Measurements from ENCODE around the gene AGBL4. TPM values are rescaled to one million over a fixed set of nuclear protein-coding genes. Genes with fewer than 3 reads are reported as not detected.

Gene AGBL4
- total and polyA plus RNA-seq, 9 of the 15 experiments (the other 6 are each of a cell fraction or from before 2014, with no cell fraction given): 0.11 TPM; not detected in 7

- TF ChIP-seq ZNF318 (IDR thresholded peaks at IDR 0.05; ENCODE audit: borderline replicate concordance in 1 of 2, low read depth in 1 of 2) (no peak), MBD1 (CRISPR knock-in tag; IDR thresholded peaks at IDR 0.05) (no peak)
Observed at GRCh38 chr1:48735796-48736195, 1288.0 kb downstream of the AGBL4 start (continued).
